Effector CD8-positive, alpha-beta T cell (primary cell): ENCODE results near the gene IGSF9.
"Not testable (repeated sequence)": the region's sequence is repeated elsewhere in the genome, so short reads cannot be mapped to it uniquely, and the experiment has no call there.

Source experiments
- DNase-seq: peaks from one replicate; lab custom pipeline; 2025; lab: John Stamatoyannopoulos, UW

The IGSF9 gene

DNA sequence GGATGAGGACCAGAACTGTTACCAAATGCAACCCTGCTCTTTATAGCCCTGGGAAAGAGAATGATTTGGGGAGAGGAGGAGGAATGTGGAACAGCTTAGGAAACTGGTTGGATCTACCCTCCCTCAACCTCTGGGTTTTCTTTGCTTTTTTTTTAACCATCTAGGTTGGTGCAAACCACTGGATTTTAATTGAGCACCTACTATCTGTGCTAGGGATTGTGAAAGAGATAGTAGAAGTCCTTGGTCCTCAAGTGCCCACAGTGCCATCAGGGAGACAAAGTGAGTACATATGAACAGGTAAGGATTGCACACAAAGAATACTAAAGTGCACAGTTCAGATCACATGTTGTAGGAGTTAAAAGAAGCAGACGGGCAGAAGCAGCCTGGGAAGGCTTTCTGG, 24.8 kb downstream of the IGSF9 start:
- DNase-seq: no peak

DNA sequence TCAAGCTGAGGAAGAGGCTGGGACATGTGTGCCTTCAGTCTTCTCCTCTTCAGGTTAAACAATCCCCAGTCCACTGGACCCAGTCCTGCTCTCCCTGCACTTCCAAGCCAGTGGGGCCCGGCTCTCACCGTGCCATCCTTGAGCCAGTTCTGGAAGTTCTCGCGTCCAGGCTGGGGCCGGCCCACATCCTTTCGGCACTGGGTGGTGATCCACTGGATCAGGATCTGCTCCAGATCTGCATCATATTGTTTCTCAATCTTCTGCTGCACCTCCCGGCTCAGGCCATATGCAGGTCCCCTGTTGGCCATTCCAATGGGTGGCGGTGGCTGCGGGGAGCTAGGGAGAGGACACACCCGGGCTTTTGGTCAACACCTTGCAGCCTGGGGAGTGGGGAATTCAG, 25.2 kb downstream of the IGSF9 start:
- no peak for DNase-seq

DNA sequence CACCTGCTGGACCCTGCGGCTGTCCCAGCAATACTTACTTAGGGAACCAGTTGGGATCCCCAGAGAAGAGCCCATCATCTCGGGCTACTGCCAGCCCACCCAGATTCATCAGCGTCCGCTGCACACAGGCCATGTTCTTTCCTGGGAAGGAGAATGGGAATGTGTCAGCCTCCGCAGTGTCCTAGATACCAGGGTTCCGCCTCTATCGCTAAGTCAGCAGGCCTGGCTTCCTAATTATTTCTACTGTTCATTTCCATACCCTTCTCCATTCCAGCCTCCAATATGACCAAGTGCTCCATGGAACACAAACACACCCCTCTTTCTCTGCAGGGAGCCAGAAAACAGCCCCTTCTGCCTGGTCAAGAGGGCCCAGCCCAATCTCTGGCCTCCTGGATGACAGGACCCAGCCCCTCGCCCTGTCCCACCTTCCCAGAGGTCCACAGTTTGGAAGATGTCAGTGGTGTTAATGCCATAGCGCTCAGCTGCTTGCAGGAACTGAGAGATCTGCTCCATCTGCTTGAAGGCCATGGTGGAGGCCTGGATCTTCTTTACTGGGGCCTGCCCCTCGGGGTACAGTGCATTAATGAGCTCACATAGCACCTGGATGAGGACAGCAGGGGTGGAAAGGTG, 26.1 kb downstream of the IGSF9 start:
- no peak for DNase-seq

DNA sequence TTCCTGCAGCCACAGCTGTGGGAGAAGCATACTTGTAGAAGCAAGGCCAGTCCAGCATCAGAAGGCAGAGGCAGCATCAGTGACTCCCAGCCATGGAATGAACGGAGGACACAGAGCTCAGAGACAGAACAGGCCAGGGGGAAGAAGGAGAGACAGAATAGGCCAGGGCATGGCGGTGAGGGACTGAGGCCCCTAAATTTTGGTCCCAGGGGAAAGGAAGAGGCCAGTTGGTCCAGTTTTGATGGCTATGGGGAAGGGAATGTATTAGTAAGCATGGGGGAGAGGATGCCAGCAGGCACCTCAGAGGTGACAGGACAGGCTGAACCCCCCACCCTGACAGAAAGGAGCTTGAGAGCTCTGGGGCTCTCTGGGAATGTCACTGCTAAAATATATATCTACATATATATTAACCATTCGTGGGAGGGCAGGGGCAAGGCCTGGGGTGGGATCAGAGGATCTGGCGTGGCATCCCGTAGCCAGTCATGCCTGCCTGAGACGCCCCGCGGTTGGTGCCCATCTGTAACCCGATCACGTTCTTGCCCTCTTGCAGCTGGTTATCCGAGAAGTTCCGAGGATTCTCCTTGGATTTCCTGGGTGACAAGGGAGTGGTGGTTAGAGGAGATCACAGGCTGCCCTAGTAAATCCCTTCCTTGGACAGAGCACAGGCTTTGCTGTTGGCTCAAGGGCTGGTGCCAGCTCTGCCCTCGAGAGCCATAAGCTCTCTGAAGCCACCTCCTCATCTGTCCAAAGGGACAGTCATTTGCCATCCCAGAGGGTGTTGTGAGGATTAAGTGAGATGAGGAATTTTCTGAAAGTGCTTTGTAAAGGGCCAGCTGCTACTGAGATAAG, 26.8 kb downstream of the IGSF9 start:
- no peak for DNase-seq

DNA sequence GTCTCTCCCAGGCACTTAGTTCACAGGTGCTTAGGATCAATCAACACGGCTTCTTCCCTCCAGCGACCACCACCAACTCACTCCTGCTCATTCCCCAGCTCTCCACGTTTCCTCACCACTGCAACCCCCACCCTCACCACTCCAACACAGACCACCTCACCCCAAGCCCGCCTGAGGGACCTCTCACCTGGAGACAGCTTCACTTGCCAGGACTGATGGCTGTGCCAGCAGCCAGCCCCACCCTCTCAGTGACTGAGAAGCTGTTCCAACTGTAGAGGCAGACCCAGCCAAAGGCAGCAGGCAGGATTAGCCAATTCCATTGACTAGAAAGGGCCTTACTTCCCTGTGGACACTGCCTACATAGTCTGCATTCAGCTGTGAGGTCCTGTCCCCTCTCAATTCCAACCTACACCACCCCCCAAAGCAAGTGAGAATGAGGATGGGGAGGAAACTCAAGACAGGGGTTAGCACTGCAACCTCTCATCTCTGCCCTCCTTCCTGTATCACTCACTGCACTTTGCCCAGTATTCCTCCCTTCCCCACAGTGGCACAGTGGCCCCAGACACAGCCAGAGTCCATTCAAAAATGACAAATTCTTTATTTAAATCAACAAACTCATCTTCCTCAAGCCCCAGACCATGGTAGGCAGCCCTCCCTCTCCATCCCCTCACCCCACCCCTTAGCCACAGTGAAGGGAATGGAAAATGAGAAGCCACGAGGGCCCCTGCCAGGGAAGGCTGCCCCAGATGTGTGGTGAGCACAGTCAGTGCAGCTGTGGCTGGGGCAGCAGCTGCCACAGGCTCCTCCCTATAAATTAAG, 27.7 kb downstream of the IGSF9 start:
- DNase-seq: no peak

DNA sequence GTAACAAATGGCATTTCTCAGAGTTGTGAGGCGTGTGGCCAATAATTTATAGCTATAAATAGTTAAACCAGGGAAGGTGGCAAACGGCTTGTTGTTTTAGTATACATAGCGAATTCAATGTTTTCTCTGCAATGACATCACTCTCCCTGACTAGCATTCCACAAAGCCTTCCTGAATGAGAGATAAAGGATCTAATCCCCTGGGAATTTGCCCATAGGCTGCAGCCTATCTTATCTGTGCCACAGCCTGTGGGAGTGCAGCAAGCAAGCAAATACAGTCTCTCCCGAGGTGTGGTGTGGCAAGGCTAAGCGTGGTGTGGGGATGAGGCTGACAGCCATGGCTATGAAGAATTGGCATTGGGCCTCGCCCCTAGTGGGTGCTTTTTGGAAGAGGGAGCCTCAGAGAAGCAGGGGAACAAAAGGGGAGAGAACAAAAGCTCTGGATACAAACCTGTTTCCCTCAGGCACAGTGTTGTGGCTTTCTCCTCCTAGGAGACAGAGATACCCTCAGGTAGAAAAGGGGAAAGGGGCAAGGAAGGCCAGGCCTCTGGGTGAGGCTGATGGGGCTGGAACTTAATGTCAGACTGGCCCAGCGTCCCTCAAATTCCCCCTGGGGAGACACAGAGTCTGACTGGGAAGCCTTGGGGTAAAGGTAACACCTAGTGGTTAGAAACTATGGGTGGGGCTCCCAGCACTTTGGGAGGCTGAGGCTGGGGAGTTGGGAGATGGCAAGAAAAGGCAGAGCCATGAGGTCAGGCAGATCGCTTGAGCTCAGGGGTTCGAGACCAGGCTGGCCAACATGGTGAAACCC, 29.0 kb downstream of the IGSF9 start:
- DNase-seq: no peak

DNA sequence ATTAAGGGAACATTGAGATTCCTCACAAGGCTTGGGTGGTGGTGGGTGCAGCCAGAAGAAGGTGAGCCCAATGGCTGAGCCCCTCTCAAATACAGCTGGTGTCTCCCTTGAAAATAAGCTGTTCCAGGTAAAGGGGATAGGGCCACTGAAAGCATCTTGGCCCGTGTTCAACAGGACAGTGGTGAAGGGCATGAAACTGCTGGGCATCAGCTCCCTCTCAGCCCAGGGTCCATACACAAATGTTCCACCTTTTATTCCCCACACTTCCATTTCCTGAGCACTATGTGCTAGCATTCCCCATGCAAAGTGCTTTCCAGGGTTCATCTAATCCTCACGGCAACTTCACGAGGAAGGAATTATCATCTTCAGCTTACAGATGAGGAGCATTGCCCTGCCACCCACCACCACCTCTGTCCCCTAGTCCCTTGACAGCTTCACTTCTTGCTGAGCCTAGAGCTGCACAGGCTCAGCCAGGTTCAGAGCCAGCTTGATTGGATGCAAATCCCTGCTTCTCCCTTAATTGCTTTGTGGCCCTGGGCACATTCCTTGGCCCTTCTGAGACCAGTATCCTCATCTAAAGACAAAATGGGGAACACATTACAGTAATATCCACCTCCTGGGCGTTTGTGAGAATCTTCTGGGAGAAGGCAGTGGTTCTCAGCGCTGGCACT, 29.7 kb downstream of the IGSF9 start:
- no peak for DNase-seq

DNA sequence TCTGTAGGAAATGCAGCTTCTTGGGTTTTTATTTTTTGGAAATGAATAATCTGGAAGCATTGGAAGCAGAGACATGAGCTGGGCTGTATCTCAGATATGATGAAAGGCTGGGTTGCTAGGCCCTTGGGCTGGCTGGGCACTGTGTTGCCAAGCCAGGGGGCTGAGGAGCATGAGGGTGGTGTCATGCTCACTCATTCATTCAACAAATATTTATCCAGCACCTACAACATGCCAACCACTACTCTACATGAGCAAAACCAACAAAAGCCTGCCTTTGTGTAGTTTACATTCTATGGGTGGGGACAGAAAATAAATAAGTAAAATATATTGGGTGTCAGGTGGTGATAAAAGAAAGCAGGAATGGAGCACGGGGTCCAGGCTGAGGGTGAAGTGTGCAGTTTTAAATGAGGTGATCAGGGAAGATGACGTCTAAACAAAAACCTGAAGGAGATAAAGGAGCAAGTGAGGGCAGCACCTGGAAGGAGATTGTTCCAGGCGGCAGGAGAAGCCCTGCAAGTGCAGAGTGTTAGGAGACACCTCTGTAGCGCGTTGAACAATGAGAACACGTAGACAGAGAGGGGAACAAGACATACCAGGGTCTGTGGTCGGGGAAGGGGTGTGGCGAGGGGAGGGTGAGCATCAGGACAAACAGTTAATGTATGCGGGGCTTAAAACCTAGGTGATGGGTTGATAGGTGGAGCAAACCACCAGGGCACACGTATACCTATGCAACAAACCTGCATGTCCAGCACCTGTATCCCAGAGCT, 31.0 kb downstream of the IGSF9 start:
- DNase-seq: no peak

DNA sequence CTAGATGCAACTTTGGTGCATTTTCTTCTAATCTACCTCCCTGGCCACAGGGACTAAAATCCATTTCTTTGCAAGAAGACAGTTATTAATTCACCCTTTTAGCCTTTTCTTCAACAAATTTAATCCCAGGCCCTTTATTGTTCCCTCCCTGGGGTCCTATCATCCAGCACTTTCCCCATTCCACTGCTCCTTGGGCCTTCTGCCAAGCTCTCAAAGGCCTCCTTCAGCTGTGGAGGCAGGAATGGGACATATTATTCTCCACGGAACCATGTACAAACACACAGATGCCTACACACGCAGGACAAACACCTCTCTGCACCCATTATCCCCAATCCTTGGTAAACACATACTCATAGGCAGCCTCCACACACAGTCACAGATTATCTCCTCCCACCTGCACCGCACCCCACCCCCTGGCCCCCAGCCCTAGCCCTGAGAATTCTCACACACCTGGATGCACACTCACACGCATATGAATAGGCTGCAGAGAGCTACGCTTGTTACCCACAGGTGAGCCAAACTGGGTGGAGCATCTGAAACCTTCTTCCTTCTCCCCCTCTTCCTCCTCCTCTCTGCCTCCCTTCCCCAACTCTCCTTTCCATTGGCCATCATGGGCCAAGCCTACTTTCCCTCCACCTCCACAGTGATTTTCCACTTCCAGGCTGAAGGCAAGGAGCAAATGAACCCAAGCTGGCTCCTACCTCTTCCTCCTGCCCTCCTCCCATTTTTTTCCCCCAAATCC, 31.8 kb downstream of the IGSF9 start:
- no peak for DNase-seq

DNA sequence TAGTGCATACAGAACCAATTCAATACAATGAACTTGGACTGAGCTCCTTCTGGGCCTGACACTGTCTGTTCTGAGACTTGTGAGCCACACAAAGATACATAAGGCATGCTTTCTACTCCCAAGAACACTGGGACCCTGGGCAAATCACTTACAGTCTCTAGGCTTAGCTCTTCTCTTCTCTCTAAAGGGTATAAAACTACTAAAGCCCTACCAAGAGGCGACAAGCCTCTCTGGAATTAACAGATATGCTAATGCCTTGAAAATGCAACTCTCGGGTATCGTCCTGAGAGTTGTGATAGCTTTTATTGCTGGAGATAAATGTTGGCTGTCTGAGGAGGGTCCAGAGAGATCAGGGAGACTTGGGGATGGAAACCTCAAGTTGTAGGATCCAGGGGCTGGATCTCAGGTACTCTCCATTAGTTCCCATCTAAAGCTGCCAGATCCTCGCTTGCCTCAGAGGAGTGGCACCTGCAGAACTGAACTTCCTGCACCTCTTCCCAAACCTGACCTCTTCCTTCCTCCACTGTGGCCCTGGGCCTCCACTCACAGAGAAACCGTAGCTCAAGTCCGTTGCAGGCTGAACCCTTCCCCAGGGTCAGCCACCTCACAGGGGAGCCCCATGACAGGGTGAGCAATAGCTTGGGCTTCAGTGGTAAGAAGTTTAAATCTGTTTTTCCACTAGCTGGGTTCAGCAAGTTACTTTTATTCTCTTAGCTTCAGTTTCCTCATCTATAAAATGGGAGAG, 33.9 kb downstream of the IGSF9 start:
- DNase-seq: no peak

DNA sequence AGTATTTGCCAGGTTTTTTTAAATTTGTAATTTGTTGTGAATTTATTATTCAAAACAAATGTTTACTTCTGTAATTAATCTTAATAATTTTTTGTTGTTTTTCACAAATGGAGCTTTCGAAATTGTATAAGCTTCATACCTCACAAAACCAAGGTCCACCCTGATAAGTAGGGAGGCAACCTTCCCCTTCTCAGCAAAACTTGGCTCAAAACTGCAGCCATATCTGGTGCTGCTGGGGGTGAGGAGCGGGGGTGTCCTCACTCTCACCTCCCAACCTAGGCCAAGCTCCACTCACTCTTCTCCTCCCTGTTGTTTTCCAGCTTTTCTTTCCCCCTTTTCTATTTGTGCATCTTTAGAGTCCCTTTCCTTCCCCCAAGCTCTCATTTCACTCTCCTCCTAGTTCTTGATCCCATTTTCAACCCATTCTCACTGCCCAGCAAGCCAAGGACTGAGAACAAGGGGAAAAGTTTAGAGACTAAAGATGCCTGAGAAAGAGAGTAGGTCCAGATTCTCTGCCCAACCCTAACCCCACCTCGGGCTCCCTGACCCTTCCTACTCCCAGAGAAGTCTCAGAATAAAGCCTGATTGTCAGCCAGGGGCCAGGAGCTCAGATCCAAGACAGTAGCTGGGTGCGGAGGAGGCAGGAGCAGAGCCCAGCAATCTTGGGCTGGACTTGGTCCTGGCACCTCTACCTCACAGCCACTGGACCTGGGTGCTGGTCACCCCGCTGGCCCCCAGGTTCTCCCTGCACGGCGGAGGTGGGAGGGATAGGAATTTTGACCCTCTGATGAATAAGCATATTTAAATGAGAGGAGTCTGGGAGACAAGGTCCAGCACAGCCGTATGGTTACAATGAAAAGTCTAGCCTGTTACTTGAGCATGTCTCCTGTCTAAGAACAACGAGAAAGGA, 37.1 kb downstream of the IGSF9 start:
- no peak for DNase-seq

DNA sequence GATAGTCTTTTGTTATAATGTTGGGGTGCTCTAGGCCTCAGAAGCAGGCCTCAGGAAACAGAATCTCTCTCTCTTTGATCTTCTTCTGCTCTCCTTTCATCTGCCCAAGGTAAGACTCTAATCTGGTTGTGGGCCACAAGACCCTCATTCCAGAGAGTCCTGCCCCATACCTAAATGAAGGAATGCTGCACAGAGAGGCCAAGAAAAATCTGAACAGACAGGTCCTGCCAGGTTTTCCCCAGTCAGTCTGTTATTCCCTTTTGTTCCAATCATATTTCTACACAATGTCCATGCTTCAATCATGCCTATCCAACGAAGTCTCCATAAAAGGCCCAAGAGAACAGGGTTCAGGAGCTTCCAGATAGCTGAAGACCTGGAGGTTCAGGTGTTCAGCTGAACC, 38.5 kb downstream of the IGSF9 start:
- no peak for DNase-seq

DNA sequence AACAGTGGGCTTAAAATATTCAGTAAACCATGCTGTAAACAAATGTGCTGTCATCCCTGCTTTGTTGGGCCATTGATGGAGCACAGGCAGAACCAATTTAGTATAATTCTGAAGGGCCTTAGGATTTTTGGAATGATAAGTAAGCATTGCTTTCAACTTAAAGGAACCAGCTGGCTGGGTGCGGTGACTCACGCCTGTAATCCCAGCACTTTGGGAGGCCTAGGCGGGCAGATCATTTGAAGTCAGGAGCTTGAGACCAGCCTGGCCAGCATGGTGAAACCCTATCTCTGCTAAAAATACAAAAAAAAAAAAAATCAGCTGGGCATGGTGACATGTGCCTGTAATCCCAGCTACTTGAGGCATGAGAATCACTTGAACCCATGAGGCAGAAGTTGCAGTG, 41.4 kb downstream of the IGSF9 start:
- DNase-seq: not testable (repeated sequence)

DNA sequence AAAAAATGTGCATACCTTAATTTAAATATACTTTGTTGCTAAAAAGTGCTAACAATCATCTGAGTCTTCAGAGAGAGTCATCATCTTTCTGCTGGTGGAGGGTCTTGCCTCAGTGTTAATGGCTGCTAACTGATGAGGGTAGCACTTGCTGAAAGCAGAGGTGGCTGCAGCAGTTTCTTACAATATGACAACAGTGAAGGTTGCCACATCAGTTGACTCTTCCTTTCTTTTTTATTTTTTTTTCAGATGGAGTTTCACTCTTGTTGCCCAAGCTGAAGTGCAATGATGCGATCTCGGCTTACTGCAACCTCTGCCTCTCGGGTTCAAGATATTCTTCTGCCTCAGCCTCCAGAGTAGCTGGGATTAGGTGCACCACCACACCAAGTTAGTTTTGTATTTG, 42.9 kb downstream of the IGSF9 start:
- no peak for DNase-seq

DNA sequence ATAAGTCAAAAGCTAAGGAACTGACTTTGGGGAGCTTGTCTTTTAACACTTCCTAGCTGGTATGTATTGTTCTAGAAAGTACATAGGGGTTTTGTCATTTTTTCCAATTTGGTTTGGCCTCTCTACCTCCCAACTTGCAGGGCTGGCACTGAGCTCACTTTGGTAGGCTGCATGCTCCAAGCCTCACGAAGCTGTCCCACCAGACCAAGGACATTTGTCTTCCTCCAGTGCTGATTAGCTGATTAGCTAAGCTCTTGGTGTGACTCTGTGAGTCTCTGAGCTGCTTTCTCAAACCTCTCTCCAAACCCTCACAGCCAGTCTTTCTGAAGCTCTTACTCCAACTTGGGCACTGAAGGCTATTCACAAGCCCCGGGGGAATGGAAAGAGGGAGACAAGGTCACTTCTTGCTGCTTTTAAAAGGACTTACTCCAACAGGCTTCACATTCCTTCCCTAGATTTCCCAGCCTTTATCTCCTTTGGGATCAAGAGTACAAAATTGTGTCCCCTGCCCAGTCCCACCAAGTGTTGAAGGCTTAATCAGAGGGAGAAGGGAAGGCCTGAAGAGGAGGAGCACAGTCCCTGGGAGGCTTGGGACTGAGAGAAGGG, 44.6 kb downstream of the IGSF9 start:
- DNase-seq: no peak

DNA sequence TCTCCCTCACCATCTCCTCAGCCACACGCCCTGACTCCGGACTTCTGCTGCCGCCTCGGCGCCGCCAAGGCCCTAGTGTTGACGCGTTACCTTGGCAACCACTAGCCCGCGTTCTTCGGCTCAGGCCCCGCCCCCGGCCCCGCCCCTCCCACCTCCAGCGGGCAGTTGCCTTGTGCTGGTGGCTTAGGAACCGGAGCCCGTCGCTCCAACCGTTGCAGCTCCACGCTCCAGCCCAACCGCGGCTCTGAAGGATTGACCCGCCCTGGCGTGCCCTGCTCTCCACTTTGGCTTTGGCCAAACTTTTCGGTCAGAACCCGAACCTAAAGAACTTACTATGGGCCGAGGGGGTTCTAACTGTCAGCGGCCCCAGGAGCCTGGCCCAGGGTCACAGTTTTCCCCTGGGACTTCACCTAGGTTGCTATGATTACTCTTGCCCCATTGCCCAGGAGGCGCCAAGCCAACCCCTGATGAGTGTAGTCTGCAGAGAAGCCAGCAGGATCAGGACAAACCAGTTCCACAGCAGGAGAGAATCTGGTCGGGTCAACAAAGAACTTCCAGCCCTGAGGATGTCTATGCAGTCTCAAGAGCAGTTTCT, 45.2 kb downstream of the IGSF9 start, which contains the start of gene CFAP45:
Gene CFAP45 (minus strand): TSS at position 80 of the 595 bp plus-strand sequence. CDS start 67 bp downstream, at position 13.
- DNase-seq: no peak

DNA sequence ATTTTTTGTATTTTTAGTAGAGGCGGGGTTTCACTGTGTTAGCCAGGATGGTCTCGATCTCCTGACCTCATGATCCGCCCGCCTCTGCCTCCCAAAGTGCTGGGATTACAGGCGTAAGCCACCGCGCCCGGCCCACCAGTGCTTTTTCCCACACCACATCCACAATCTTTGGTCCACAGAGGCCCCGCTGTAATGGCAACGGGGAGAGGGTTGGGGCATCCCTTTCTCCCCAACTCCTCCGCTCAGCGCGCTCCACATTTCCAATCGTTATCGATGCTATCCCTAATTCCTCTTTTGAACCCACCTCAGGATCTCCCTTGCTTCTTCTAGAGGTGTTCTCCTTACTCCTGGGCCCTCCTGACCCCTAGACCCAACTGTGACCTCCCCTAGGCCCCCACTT, 45.8 kb downstream of the IGSF9 start:
- not testable (repeated sequence) for DNase-seq
